UCSD-AML1 (cell line): ENCODE data around the gene FADS1.

ENCODE experiments used
- DNase-seq: peaks from one replicate; lab custom pipeline; 2025; ENCODE audit not compliant: unreplicated experiment; lab: John Stamatoyannopoulos, UW

Gene FADS1

GRCh38 chr11:61827571-61828378 lies 11.0 kb upstream of the FADS1 start, which contains the start of gene FADS2:
Gene FADS2 (plus strand): TSS chr11:61828300. CDS start chr11:61828391, 91 bp downstream.
- peak; percentile 98 for DNase-seq

- DNase-seq: peak; percentile 80
Observed at GRCh38 chr11:61826930-61827570, 10.2 kb upstream of the FADS1 start.

- no peak for DNase-seq
Observed at GRCh38 chr11:61820174-61820573, 3.4 kb upstream of the FADS1 start.

GRCh38 chr11:61817471-61818202 lies 834 bp upstream of the FADS1 start:
- no peak for DNase-seq

- peak; percentile 72 for DNase-seq
Observed at GRCh38 chr11:61815790-61816735, 740 bp downstream of the FADS1 start.

GRCh38 chr11:61814958-61815789 lies 1.6 kb downstream of the FADS1 start:
- DNase-seq: peak; percentile 95

GRCh38 chr11:61814247-61814957 lies 2.4 kb downstream of the FADS1 start:
- no peak for DNase-seq

- DNase-seq: no peak
Observed at GRCh38 chr11:61812736-61813411, 3.9 kb downstream of the FADS1 start.

- DNase-seq: no peak
Observed at GRCh38 chr11:61811831-61812230, 5.0 kb downstream of the FADS1 start.

- no peak for DNase-seq
Observed at GRCh38 chr11:61810671-61811175, 6.1 kb downstream of the FADS1 start.

GRCh38 chr11:61806785-61807184 lies 10.0 kb downstream of the FADS1 start:
- no peak for DNase-seq

- DNase-seq: no peak
Observed at GRCh38 chr11:61805146-61805545, 11.7 kb downstream of the FADS1 start.

- DNase-seq: no peak
Observed at GRCh38 chr11:61803889-61804647, 12.7 kb downstream of the FADS1 start.

GRCh38 chr11:61802605-61803004 lies 14.2 kb downstream of the FADS1 start:
- DNase-seq: no peak

- no peak for DNase-seq
Observed at GRCh38 chr11:61800331-61801281, 16.2 kb downstream of the FADS1 start.

GRCh38 chr11:61799665-61800284 lies 17.0 kb downstream of the FADS1 start:
- no peak for DNase-seq
